Adrenal gland (tissue), 5 donors: ENCODE results near the gene SLC6A12.

ENCODE experiments used
- CTCF ChIP-seq, 6 experiments: fragments of 450-650 bp in 4 of 6; fragments of 200-600 bp in 2 of 6; sonication (generic) in 1 of 6; IDR thresholded peaks; 1 replicate in 5 of 6; 2 replicates in 1 of 6; pipeline versions ENCODE4 v1.5.1 to v1.8.0; 2016 to 2021; ENCODE audit warnings: antibody characterized with exemption in 6 of 6, mild to moderate bottlenecking in 2 of 6, moderate library complexity in 1 of 6
- POLR2A ChIP-seq, 2 donors: fragments of 450-650 bp; IDR thresholded peaks; one replicate each; pipeline ENCODE4 v1.6.1; 2017; ENCODE audit warnings: antibody characterized with exemption in 2 of 2, mild to moderate bottlenecking in 2 of 2, moderate library complexity in 1 of 2
- donor health status: DM: no; HTN: no; CAD: no.

GRCh38 chr12:175759-176158, 38.2 kb downstream of the SLC6A12 start:
- no peak for TF ChIP-seq POLR2A (IDR thresholded peaks at IDR 0.05)
- TF ChIP-seq CTCF (IDR thresholded peaks at IDR 0.05), result no peak
